ENCODE results near the gene TECTB. TPM values are rescaled to one million over a fixed set of nuclear protein-coding genes. Genes with fewer than 3 reads are reported as not detected.
"Not testable (repeated sequence)": the region's sequence is repeated elsewhere in the genome, so short reads cannot be mapped to it uniquely, and the experiment has no call there.

Gene TECTB
- polyA plus RNA-seq, 4 donors = 0.03 to 0.18 TPM; not detected in 2

- DNase-seq = no peak
- Histone ChIP-seq H3K27me3 (ENCODE audit: control insufficient read depth in 3 of 3, insufficient read depth in 3 of 3, low read length in 3 of 3) (peaks cover 0 to 2% (median 0%) of the 10 kb centered on the region in 3 donors), H3K9me3 (ENCODE audit: control insufficient read depth in 2 of 2, insufficient read depth in 1 of 2, low read depth in 1 of 2, low read length in 1 of 2) (peaks cover 2 to 29% of the 10 kb centered on the region in 2 donors), H3K4me1 (ENCODE audit: control insufficient read depth in 3 of 3, insufficient read depth in 2 of 3, low read depth in 1 of 3, low read length in 2 of 3) (no peaks in the 10 kb centered on the region), H3K4me3 (ENCODE audit: low read depth in 1 of 3, low read length in 3 of 3) (no peak overlapping the region), H3K36me3 (ENCODE audit: control insufficient read depth in 3 of 3, insufficient read depth in 2 of 3, low read depth in 1 of 3, low read length in 3 of 3) (no peaks in the 10 kb centered on the region), H3K27ac (ENCODE audit: low read depth in 1 of 3, low read length in 2 of 3) (no peak overlapping the region)
- no peak for FAIRE-seq
- WGBS, 3 donors = 88 to 93% (median 92%) methylated on average over 6 of the region's 6 CpGs
These were observed 39.5 kb upstream of the TECTB start for GRCh38 chr10:112243713-112244112.

DNA sequence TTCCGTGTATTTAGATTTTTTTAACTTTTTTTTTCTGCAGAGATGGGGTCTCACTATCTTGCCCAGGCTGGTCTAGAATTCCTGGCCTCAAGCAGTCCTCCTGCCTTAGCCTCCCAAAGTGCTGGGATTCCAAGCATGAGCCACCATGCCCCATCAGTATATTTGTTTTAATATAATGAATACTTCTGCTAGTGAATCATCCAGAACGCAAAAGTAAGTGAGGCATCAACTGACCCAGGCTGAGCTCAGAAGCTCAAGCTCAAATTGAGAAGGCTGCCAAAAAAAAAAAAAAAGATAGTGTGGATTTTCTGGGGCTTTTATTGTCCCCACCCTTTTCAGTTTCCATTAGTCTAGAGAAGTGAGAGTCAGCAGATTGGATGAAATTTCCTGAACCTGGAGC is 39.0 kb upstream of the TECTB start:
- no peak for DNase-seq
- Histone ChIP-seq H3K27ac (ENCODE audit: low read depth in 1 of 3, low read length in 2 of 3) (no peak overlapping the region), H3K27me3 (ENCODE audit: control insufficient read depth in 3 of 3, insufficient read depth in 3 of 3, low read length in 3 of 3) (peaks cover 0 to 2% (median 0%) of the 10 kb centered on the region in 3 donors)

DNA sequence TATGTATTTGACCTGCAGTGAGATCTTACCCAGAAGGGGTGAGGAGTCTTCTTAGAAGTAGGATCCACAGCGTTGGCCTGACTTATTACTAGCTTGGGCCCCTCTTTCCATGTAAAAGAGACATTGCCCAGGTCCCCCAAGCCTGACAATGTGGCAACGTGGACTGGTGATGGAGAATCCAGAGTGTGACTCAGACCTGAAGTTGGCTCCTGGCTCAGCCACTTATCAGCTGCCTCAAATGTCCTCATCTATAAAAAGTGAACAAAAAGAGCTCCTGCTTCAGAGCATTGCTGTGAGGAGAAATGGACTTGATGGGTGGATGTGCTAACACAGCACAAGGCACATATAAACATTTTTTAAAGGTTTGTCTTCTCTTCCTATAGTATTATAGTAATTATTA is 35.4 kb upstream of the TECTB start:
- WGBS, 3 donors = 63 to 75% (median 73%) methylated on average over 2 of the region's 2 CpGs

More for the DNA sequence above, 39.0 kb upstream of the TECTB start:
- WGBS, 3 donors = 91 to 96% (median 93%) methylated on average over 2 of the region's 2 CpGs
- no peak for FAIRE-seq
- Histone ChIP-seq H3K36me3 (ENCODE audit: control insufficient read depth in 3 of 3, insufficient read depth in 2 of 3, low read depth in 1 of 3, low read length in 3 of 3) (no peaks in the 10 kb centered on the region), H3K4me1 (ENCODE audit: control insufficient read depth in 3 of 3, insufficient read depth in 2 of 3, low read depth in 1 of 3, low read length in 2 of 3) (no peaks in the 10 kb centered on the region), H3K4me3 (ENCODE audit: low read depth in 1 of 3, low read length in 3 of 3) (no peak overlapping the region), H3K9me3 (ENCODE audit: control insufficient read depth in 2 of 2, insufficient read depth in 1 of 2, low read depth in 1 of 2, low read length in 1 of 2) (peaks cover 2 to 31% of the 10 kb centered on the region in 2 donors)

GRCh38 chr10:112248584-112249295 is 34.5 kb upstream of the TECTB start:
- peaks cover 0 to 19% of the 10 kb centered on the region in 2 donors for H3K9me3 ChIP-seq (ENCODE audit: control insufficient read depth in 2 of 2, insufficient read depth in 1 of 2, low read depth in 1 of 2, low read length in 1 of 2)
- H3K36me3 ChIP-seq (ENCODE audit: control insufficient read depth in 3 of 3, insufficient read depth in 2 of 3, low read depth in 1 of 3, low read length in 3 of 3) = no peaks in the 10 kb centered on the region
- H3K4me1 ChIP-seq (ENCODE audit: control insufficient read depth in 3 of 3, insufficient read depth in 2 of 3, low read depth in 1 of 3, low read length in 2 of 3) = no peaks in the 10 kb centered on the region
- H3K27ac ChIP-seq (ENCODE audit: low read depth in 1 of 3, low read length in 2 of 3) = no peak overlapping the region
- 78 to 92% (median 85%) methylated on average over 2 of the region's 2 CpGs for WGBS, 3 donors
- no peaks in the 10 kb centered on the region for H3K27me3 ChIP-seq (ENCODE audit: control insufficient read depth in 3 of 3, insufficient read depth in 3 of 3, low read length in 3 of 3)
- no peak overlapping the region for H3K4me3 ChIP-seq (ENCODE audit: low read depth in 1 of 3, low read length in 3 of 3)
- FAIRE-seq (no peak), DNase-seq (no peak)

More for the DNA sequence above, 35.4 kb upstream of the TECTB start:
- FAIRE-seq = no peak
- no peak overlapping the region for H3K4me3 ChIP-seq (ENCODE audit: low read depth in 1 of 3, low read length in 3 of 3)
- no peaks in the 10 kb centered on the region for H3K36me3 ChIP-seq (ENCODE audit: control insufficient read depth in 3 of 3, insufficient read depth in 2 of 3, low read depth in 1 of 3, low read length in 3 of 3)
- H3K27me3 ChIP-seq (ENCODE audit: control insufficient read depth in 3 of 3, insufficient read depth in 3 of 3, low read length in 3 of 3) = no peaks in the 10 kb centered on the region
- H3K27ac ChIP-seq (ENCODE audit: low read depth in 1 of 3, low read length in 2 of 3) = no peak overlapping the region
- peaks cover 0 to 19% of the 10 kb centered on the region in 2 donors for H3K9me3 ChIP-seq (ENCODE audit: control insufficient read depth in 2 of 2, insufficient read depth in 1 of 2, low read depth in 1 of 2, low read length in 1 of 2)
- H3K4me1 ChIP-seq (ENCODE audit: control insufficient read depth in 3 of 3, insufficient read depth in 2 of 3, low read depth in 1 of 3, low read length in 2 of 3) = no peaks in the 10 kb centered on the region
- no peak for DNase-seq

- Histone ChIP-seq H3K9me3 (ENCODE audit: control insufficient read depth in 2 of 2, insufficient read depth in 1 of 2, low read depth in 1 of 2, low read length in 1 of 2) (peaks cover 0 to 19% of the 10 kb centered on the region in 2 donors), H3K36me3 (ENCODE audit: control insufficient read depth in 3 of 3, insufficient read depth in 2 of 3, low read depth in 1 of 3, low read length in 3 of 3) (no peaks in the 10 kb centered on the region), H3K4me1 (ENCODE audit: control insufficient read depth in 3 of 3, insufficient read depth in 2 of 3, low read depth in 1 of 3, low read length in 2 of 3) (no peaks in the 10 kb centered on the region), H3K27me3 (ENCODE audit: control insufficient read depth in 3 of 3, insufficient read depth in 3 of 3, low read length in 3 of 3) (no peaks in the 10 kb centered on the region), H3K4me3 (ENCODE audit: low read depth in 1 of 3, low read length in 3 of 3) (no peak overlapping the region), H3K27ac (ENCODE audit: low read depth in 1 of 3, low read length in 2 of 3) (no peak overlapping the region)
- DNase-seq (no peak), FAIRE-seq (no peak)
- WGBS, 3 donors = 92 to 97% (median 97%) methylated on average over 2 of the region's 2 CpGs
These were observed 33.5 kb upstream of the TECTB start for GRCh38 chr10:112249722-112250121.

GRCh38 chr10:112250555-112250954 is 32.6 kb upstream of the TECTB start:
- Histone ChIP-seq H3K36me3 (ENCODE audit: control insufficient read depth in 3 of 3, insufficient read depth in 2 of 3, low read depth in 1 of 3, low read length in 3 of 3) (no peaks in the 10 kb centered on the region), H3K27me3 (ENCODE audit: control insufficient read depth in 3 of 3, insufficient read depth in 3 of 3, low read length in 3 of 3) (no peaks in the 10 kb centered on the region), H3K4me1 (ENCODE audit: control insufficient read depth in 3 of 3, insufficient read depth in 2 of 3, low read depth in 1 of 3, low read length in 2 of 3) (no peaks in the 10 kb centered on the region), H3K4me3 (ENCODE audit: low read depth in 1 of 3, low read length in 3 of 3) (no peak overlapping the region), H3K27ac (ENCODE audit: low read depth in 1 of 3, low read length in 2 of 3) (no peak overlapping the region), H3K9me3 (ENCODE audit: control insufficient read depth in 2 of 2, insufficient read depth in 1 of 2, low read depth in 1 of 2, low read length in 1 of 2) (peaks cover 0 to 19% of the 10 kb centered on the region in 2 donors)
- no peak for DNase-seq
- FAIRE-seq = no peak
- WGBS, 3 donors = 43 to 96% (median 84%) methylated on average over 2 of the region's 2 CpGs

DNA sequence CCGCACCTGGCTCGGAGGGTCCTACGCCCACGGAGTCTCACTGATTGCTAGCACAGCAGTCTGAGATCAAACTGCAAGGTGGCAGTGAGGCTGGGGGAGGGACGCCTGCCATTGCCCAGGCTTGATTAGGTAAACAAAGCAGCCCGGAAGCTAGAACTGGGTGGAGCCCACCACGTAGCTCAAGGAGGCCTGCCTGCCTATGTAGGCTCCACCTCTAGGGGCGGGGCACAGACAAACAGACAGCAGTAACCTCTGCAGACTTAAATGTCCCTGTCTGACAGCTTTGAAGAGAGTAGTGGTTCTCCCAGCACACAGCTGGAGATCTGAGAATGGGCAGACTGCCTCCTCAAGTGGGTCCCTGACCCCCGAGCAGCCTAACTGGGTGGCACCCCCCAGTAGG is 32.0 kb upstream of the TECTB start:
- H3K27ac ChIP-seq (ENCODE audit: low read depth in 1 of 3, low read length in 2 of 3); H3K27me3 ChIP-seq (ENCODE audit: control insufficient read depth in 3 of 3, insufficient read depth in 3 of 3, low read length in 3 of 3); H3K4me3 ChIP-seq (ENCODE audit: low read depth in 1 of 3, low read length in 3 of 3); H3K36me3 ChIP-seq (ENCODE audit: control insufficient read depth in 3 of 3, insufficient read depth in 2 of 3, low read depth in 1 of 3, low read length in 3 of 3); FAIRE-seq; DNase-seq; H3K4me1 ChIP-seq (ENCODE audit: control insufficient read depth in 3 of 3, insufficient read depth in 2 of 3, low read depth in 1 of 3, low read length in 2 of 3): not testable (repeated sequence)
- peaks cover 0 to 19% of the 10 kb centered on the region in 2 donors for H3K9me3 ChIP-seq (ENCODE audit: control insufficient read depth in 2 of 2, insufficient read depth in 1 of 2, low read depth in 1 of 2, low read length in 1 of 2)
- WGBS, 3 donors = 64 to 77% (median 67%) methylated on average over 6 to 7 of the region's 9 CpGs

DNA sequence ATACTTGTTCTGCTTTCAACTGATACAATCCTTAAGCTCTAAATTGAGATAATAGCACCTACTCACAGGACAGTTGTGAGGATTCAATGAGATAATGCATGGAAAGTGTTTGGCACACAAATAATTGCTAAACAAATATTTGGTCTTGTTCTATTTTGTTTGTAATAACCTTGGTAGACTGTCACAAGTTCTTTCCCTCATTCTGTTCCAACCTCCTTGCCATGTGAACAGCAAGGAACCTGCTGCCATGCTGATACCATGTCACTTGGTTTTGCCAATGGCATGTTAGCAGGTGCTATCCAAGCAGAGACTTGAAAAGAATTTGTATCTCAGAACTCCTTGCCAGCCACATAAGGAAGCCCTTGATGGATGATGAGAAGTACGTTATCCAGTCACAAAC is 24.8 kb upstream of the TECTB start:
- Histone ChIP-seq H3K4me1 (ENCODE audit: control insufficient read depth in 3 of 3, insufficient read depth in 2 of 3, low read depth in 1 of 3, low read length in 2 of 3) (peaks cover 0 to 26% (median 0%) of the 10 kb centered on the region in 3 donors), H3K9me3 (ENCODE audit: control insufficient read depth in 2 of 2, insufficient read depth in 1 of 2, low read depth in 1 of 2, low read length in 1 of 2) (no peaks in the 10 kb centered on the region), H3K27ac (ENCODE audit: low read depth in 1 of 3, low read length in 2 of 3) (no peak overlapping the region), H3K36me3 (ENCODE audit: control insufficient read depth in 3 of 3, insufficient read depth in 2 of 3, low read depth in 1 of 3, low read length in 3 of 3) (no peaks in the 10 kb centered on the region), H3K27me3 (ENCODE audit: control insufficient read depth in 3 of 3, insufficient read depth in 3 of 3, low read length in 3 of 3) (no peaks in the 10 kb centered on the region), H3K4me3 (ENCODE audit: low read depth in 1 of 3, low read length in 3 of 3) (no peak overlapping the region)
- DNase-seq (no peak), FAIRE-seq (no peak)
- 59 to 89% (median 77%) methylated on average over 1 of the region's 1 CpG for WGBS, 3 donors

DNA sequence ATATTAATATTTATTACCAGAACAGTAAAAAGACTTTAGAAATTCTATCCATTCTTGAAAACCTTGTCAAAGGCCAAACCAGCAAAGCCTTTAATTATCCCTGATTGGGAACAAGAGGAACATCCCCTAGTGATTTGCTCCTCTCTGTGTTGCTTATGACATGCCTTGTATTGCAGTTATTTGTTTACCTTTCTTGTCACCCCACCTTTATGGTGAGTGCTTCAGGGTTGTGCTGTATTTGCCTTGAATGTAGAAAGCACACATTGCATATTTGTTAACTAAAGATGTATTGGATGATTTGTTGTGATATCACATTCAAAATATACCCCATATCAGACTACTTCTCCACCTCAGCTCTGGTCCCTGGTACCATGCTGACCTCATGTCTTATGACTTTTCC is 23.5 kb upstream of the TECTB start:
- H3K27ac ChIP-seq (ENCODE audit: low read depth in 1 of 3, low read length in 2 of 3) = peak overlapping the region in 1 of 3 donors; percentile 83
- FAIRE-seq = no peak

More for the DNA sequence above, 23.5 kb upstream of the TECTB start:
- no peaks in the 10 kb centered on the region for H3K27me3 ChIP-seq (ENCODE audit: control insufficient read depth in 3 of 3, insufficient read depth in 3 of 3, low read length in 3 of 3)
- peaks cover 0 to 26% (median 0%) of the 10 kb centered on the region in 3 donors for H3K4me1 ChIP-seq (ENCODE audit: control insufficient read depth in 3 of 3, insufficient read depth in 2 of 3, low read depth in 1 of 3, low read length in 2 of 3)
- no peak for DNase-seq
- H3K36me3 ChIP-seq (ENCODE audit: control insufficient read depth in 3 of 3, insufficient read depth in 2 of 3, low read depth in 1 of 3, low read length in 3 of 3) = no peaks in the 10 kb centered on the region
- H3K4me3 ChIP-seq (ENCODE audit: low read depth in 1 of 3, low read length in 3 of 3) = no peak overlapping the region
- no peaks in the 10 kb centered on the region for H3K9me3 ChIP-seq (ENCODE audit: control insufficient read depth in 2 of 2, insufficient read depth in 1 of 2, low read depth in 1 of 2, low read length in 1 of 2)
